ENCODE results near the gene IL15RA.
"Not testable (repeated sequence)": the region's sequence is repeated elsewhere in the genome, so short reads cannot be mapped to it uniquely, and the experiment has no call there.

Gene IL15RA

DNA sequence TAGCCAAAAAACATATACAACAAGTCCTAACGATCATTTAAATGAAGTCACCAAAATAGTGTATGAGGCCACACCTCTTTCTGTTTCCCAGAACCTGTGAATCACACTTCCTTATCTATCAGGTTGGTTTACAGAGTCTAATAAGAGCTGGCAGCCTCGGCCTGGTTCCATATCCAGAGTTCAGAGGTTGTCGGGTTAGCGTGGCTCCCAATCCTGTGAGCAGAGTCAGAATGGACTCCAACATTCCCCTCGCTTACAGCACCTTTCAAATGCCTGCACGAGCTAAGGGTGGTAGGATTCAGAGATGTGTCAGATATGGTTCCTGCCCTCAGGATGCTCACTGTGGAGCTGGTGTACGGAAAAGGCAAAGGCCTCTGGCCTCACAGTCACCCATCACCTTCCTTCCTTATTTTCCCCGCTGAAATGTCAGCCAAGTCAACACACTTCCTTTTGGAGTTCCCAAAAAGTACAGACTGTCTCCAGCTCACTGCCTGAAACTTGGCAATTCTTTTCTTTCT, 6.0 kb downstream of the IL15RA start:
- H3K4me3 ChIP-seq (ENCODE audit: low read depth, low read length): no peak overlapping the region

GRCh38 chr10:5970527-5970926, 6.8 kb downstream of the IL15RA start:
- no peak overlapping the region for H3K4me3 ChIP-seq (ENCODE audit: low read depth, low read length)

GRCh38 chr10:5970066-5970465, 7.3 kb downstream of the IL15RA start:
- H3K4me3 ChIP-seq (ENCODE audit: low read depth, low read length): no peak overlapping the region

DNA sequence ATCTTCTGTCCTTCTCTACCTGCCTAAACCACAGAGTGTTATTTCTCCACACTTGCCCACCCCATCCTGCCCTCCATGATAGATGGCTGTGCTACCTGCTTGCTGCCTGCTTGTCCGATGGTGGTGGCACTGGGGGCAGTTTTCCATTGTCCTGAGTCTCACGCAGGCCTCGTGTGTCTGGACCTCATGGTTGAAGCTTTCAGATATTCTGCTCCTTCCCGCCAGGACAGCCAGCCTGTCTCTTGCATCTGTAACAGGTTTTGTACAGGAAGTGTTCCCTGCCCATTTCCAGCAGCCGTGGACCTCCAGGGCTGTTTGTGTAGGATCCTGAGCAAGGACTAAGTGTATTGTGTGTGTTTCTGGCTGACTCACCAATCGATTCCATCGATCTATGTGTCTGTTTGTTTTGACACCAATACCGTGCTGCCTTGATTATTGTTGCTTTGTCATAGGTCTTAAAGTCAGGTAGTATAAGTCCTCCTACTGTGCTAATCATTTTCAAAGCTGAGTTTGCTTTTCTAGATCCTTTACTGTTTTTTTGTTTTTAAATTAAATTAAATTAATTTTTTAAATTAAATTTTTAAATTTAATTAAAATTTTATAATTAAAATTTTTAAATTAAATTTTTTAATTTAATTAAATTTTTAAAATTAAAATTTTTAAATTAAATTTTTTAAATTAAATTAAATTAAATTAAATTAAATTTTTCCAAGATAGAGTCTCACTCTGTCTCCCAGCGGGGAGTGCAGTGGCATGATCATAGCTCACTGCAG, 8.5 kb downstream of the IL15RA start:
- no peak overlapping the region for H3K4me3 ChIP-seq (ENCODE audit: low read depth, low read length)

DNA sequence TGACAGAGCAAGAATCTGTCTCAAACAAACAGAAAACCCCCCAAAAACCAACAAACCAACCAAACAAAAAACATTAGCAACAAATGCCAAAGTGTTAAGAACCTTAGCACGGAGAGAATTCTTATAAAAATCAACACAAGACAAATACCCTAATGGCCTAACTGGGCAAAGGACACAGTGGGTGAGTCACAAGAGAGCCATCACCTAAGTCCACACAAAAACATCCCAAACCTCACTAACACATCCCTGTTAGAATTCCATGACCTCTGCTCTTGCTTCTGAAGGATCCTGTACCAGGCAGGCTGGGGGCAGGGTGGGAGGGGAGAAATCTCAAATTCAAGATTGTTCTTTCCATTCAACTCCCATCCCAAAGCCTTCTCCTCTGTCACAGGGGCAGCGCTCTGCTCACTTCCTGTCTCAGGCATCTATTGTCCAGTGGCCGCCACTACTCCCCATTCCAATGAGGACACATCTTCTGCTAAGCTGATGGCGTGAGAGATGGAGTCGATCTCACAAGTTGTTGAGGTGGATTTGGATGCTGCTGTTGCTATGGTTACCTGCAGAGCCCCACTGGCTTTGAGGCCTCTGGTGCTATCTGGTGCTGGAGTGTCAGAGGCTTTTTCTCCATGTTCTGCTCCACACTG, 9.2 kb downstream of the IL15RA start:
- no peak overlapping the region for H3K4me3 ChIP-seq (ENCODE audit: low read depth, low read length)

- no peak overlapping the region for H3K4me3 ChIP-seq (ENCODE audit: low read depth, low read length)
Measured at GRCh38 chr10:5965266-5965665, 12.1 kb downstream of the IL15RA start.

- H3K4me3 ChIP-seq (ENCODE audit: low read depth, low read length): no peak overlapping the region
Measured at GRCh38 chr10:5964736-5965135, 12.6 kb downstream of the IL15RA start.

- H3K4me3 ChIP-seq (ENCODE audit: low read depth, low read length): no peak overlapping the region
Measured at GRCh38 chr10:5963591-5963990, 13.8 kb downstream of the IL15RA start.

DNA sequence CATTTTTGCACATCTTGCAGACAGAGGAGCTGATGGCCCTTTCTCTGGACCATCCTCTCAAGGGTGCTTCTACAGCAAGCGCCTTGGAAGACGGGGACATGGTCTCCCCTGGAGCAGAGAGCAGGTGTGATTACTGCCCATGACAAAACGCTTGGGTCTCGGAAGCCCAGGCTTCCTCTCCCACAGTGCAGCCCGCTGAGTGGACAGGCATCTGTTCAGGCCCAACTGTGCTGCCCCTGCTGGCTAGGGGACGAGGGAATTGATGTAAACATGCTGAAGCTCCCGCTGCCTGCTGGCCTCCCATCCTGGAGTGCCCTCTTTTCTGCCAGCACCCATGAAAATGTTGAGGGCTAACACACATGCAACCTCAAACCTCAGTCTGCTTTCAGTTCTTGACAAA, 14.3 kb downstream of the IL15RA start:
- no peak overlapping the region for H3K4me3 ChIP-seq (ENCODE audit: low read depth, low read length)

DNA sequence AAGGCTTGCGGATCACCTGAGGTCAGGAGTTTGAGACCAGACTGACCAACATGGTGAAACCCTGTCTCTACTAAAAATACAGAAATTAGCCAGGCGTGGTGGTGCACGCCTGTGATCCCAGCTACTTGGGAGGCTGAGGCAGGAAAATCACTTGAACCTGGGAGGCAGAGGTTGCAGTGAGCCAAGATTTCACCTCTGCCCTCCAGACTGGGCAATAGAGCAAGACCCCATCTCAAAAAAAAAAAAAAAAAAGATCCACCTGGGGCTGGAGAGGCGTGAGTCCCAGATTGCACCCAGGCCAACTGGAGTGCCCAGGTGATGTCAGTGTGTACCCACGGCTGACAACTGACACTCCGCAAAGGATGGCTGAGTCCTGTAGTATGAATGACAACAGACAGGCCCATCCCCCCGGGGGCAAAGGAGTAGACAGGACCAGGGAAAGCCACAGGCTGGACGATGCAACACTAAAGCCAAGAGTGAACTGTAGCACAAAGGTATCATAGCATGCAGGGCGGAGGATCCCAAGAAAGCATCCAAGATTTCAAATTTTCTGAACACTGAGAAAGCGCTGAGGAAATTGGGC, 14.9 kb downstream of the IL15RA start:
- not testable (repeated sequence) for H3K4me3 ChIP-seq (ENCODE audit: low read depth, low read length)

GRCh38 chr10:5961405-5962100, 15.8 kb downstream of the IL15RA start:
- no peak overlapping the region for H3K4me3 ChIP-seq (ENCODE audit: low read depth, low read length)

DNA sequence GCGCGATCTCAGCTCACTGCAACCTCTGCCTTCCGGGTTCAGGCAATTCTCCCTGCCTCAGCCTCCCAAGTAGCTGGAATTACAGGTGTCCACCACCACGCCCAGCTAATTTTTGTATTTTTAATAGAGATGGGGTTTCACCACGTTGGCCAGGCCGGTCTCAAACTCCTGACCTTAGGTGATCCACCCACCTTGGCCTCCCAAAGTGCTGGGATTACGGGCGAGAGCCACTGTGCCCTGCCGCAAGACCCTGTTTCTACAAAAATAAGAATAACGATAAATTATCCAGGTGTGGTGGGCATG, 16.4 kb downstream of the IL15RA start:
- H3K4me3 ChIP-seq (ENCODE audit: low read depth, low read length): not testable (repeated sequence)

DNA sequence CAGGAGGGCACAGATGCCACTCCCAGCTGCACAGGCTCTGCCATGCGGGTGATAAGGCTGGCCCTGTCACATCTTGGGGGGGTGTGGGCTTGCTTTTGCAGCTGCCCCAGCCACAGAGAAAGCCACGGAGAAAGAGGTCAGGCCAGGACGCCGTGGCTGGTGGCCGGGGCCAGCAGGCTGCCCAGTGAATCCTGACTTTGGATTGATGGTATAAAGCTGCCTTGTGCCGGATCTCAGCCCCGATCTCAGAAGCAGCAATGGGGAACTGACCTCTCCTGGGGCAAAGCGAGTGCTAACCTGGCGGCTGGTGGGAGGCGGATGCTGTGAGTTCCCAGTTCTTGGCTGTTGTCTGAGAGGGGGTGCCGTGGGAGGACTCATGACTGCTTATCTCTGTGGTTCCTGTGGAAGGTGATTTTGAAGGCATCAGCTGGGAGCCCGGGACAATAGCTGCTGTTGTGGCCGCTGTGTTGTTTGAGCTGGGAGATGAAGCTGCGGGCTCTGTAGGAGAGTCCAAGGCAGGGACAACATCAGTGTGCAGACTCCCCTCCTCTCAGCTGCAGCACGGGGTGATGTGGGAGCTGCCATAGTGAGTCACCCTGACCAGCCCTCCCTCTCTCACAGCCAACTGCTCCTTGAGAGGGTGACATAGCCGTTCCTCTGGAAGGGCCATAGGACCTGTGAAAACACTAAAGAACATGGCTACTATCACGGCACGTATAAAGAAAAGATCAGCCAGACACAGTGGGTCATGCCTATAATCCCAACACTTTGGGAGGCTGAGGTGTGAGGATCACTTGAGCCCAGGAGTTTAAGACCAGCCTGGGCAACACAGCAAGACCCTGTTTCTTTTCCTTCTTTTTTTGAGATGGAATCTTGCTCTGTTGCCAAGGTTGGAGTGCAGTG, 17.0 kb downstream of the IL15RA start:
- H3K4me3 ChIP-seq (ENCODE audit: low read depth, low read length): no peak overlapping the region

DNA sequence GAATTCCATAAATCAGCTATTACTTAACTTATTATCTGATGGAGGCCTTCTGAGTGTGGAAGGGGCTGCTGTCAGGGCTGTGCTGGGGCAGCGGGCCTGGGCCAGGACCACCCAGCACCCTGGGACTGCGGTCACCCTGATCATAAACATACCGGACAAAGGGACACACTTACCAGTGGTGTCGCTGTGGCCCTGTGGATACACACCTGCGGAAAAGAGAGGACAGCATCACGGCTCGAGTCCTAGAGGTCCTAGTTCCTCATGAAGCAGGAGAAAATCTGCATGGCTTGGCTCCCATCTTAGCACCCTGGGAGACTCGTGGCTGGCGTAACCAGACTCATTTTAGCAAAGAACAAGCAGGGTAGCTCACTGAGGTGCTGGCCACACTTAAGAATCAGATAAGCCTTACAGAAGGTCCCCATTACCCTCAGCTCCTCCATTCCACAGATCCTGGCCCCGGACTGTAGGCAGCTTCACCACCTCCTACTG, 17.7 kb downstream of the IL15RA start:
- no peak overlapping the region for H3K4me3 ChIP-seq (ENCODE audit: low read depth, low read length)

GRCh38 chr10:5959142-5959541, 18.2 kb downstream of the IL15RA start:
- H3K4me3 ChIP-seq (ENCODE audit: low read depth, low read length): no peak overlapping the region

DNA sequence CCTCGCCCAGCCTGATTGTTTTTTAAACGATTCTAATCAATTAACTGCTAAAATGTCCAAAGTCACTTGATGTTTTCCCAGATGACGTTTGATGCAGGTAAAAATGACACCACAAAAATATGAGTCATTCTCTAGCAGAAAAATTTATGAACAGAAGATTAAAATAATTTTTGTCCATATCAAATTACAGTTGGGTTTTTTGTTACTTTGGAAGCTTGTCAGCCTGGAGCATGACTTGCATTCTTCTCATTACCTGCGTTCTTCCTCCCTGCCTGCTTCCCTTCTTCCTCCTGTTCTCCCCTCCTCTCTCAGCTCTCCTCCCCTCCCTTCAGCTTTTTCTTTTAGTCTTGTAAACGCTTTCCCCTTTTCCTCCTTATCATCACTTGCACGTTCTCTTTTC, 18.7 kb downstream of the IL15RA start:
- no peak overlapping the region for H3K4me3 ChIP-seq (ENCODE audit: low read depth, low read length)

DNA sequence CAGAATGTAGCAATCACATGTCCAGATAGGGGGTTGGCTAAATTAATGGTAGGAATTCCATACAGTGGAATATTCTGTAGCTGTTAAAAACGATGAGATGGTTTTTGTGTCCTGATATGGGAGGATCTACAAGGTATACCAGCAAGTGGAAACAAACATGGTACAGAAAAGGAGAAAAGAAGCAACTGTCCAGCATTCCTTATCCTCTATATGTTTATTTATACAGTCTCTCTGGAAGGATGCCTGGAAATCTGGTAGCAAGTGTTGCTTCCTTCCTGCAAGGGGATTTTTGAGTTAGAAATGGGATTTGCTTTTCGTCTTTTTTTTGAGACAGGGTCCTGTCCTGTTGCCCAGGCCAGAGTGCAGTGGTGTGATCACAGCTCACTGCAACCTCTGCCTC, 19.3 kb downstream of the IL15RA start:
- H3K4me3 ChIP-seq (ENCODE audit: low read depth, low read length): no peak overlapping the region

GRCh38 chr10:5956146-5956936, 21.0 kb downstream of the IL15RA start:
- H3K4me3 ChIP-seq (ENCODE audit: low read depth, low read length): no peak overlapping the region

- no peak overlapping the region for H3K4me3 ChIP-seq (ENCODE audit: low read depth, low read length)
Measured at GRCh38 chr10:5953676-5954075, 23.7 kb downstream of the IL15RA start.
